NT2/D1 (cell line): ENCODE data around the gene SGK1.

Source experiments
- SUZ12 ChIP-seq: IDR thresholded peaks from 2 replicates; pipeline ENCODE4 v1.6.1; 2011; ENCODE audit not compliant: insufficient read length, insufficient read depth; ENCODE audit errors: extremely low read depth
- YY1 ChIP-seq: IDR thresholded peaks from 2 replicates; pipeline ENCODE4 v1.6.1; 2011; ENCODE audit not compliant: insufficient read length, insufficient read depth

GRCh38 chr6:134315189-134315588, 2.7 kb downstream of the SGK1 start:
- TF ChIP-seq YY1 (no peak), SUZ12 (no peak)
